Retinal pigment epithelial cell (primary cell): ENCODE measurements around the gene KCNG1.

ENCODE experiments used
- DNase-seq: peaks from one replicate; pipeline ENCODE4 v3.0.0-alpha.2; 2010; ENCODE audit warnings: low read depth
- H3K4me3 ChIP-seq: 2 replicates; pipeline ENCODE4 v1.5.1; 2011; ENCODE audit warnings: mild to moderate bottlenecking, low read length, control low read depth, moderate library complexity
- TF ChIP-seq, protein P1 (sequence below): conservative IDR thresholded peaks from 2 replicates; pipeline ENCODE4 v1.5.1; 2011; ENCODE audit warnings: low read depth, low read length, control low read depth, inconsistent platforms

Gene KCNG1

DNA sequence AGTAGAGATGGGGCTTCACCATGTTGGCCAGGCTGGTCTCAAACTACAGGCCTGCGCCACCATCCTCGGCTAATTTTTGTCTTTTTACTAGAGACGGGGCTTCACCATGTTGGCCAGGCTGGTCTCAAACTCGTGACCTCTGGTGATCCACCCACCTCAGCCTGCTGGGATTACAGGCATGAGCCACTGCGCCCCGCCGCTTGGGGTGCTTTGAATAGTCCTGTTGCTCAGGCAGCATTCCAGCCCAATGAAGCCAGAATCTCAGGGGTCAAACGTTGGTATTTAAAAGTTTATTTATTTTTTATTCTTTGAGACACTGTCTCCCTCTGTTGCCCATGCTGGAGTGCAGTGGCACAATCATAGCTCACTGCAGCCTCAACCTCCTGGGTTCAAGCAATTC, 53.0 kb downstream of the KCNG1 start:
- TF ChIP-seq, protein P1, sequence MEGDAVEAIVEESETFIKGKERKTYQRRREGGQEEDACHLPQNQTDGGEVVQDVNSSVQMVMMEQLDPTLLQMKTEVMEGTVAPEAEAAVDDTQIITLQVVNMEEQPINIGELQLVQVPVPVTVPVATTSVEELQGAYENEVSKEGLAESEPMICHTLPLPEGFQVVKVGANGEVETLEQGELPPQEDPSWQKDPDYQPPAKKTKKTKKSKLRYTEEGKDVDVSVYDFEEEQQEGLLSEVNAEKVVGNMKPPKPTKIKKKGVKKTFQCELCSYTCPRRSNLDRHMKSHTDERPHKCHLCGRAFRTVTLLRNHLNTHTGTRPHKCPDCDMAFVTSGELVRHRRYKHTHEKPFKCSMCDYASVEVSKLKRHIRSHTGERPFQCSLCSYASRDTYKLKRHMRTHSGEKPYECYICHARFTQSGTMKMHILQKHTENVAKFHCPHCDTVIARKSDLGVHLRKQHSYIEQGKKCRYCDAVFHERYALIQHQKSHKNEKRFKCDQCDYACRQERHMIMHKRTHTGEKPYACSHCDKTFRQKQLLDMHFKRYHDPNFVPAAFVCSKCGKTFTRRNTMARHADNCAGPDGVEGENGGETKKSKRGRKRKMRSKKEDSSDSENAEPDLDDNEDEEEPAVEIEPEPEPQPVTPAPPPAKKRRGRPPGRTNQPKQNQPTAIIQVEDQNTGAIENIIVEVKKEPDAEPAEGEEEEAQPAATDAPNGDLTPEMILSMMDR, result no peak
- H3K4me3 ChIP-seq, result no peak overlapping the region
- DNase-seq, result no peak

DNA sequence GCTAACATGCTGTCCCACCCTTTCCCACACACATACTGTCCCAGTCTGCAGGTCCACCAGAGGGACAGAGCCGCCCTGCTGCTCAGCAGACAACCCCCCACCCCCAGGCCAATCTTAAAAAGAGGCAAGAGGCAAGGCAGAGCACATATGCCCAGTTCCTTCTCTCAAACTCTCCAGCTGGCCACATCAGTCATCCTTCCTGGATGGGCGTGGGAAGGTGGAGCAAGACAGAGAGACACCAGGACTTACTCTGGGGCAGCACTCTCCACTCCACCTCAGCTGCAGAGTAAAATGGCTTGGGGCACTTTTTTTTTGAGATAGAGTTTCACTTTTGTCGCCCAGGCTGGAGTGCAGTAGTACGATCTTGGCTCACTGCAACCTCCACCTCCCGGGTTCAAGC, 53.5 kb downstream of the KCNG1 start:
- TF ChIP-seq, protein P1, result no peak
- no peak overlapping the region for H3K4me3 ChIP-seq
- no peak for DNase-seq

DNA sequence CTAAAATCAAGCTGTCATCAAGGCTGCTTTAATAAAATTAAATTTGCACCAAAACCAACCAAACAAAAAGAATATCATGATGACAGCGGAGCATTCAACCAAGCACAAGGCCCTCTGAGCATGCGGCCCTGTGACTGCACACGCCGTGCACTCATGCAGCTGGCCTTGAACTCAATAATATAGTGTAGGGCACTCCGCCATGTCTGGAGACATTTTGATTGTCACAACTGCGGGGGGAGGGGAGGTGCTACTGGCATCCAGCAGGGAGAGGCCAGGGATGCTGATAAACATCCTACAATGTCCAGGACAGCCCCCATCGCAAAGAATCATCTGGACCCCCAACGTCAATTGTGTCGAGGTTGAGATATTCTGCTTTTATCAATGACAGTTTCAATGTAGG, 54.6 kb downstream of the KCNG1 start:
- H3K4me3 ChIP-seq, result no peak overlapping the region
- no peak for DNase-seq
- TF ChIP-seq, protein P1, result no peak

DNA sequence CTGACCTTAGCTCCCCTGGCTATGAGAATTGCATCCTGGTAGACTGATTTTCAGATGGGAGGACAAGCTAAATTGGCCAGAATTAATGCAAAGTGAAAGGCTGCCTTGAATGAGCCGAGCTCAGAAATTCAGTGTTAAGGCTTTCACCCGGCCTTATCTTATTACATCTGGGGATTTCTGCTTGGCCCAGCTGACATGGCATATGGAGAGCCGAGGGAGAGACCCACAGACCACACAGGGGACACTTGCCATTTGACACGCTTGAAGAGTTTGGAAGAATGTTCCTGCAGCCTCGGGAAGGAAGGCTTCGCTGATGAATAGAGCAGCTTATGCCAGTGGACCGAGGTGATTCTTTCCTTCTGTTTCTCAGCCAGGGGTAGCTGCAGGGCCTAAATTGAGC, 55.3 kb downstream of the KCNG1 start:
- H3K4me3 ChIP-seq, result no peak overlapping the region
- no peak for DNase-seq
- TF ChIP-seq, protein P1, result no peak

DNA sequence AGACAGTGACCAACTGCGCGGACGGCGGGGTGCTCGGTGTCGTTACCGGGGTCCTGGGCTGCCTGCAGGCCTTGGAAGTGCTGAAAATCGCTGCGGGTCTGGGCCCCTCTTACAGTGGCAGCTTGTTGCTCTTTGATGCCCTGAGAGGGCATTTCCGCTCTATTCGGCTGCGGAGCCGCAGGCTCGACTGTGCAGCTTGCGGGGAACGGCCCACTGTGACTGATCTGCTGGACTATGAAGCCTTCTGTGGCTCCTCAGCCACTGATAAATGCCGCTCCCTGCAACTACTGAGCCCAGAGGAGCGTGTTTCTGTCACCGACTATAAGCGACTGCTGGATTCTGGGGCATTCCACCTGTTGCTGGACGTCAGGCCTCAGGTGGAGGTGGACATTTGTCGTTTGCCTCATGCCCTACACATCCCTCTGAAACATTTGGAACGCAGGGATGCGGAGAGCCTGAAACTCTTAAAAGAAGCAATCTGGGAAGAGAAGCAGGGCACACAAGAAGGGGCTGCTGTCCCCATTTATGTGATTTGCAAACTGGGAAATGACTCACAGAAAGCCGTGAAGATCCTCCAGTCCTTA, 63.3 kb downstream of the KCNG1 start:
- DNase-seq, result no peak
- H3K4me3 ChIP-seq, result peak overlapping the region; percentile 99
- TF ChIP-seq, protein P1, result no peak

DNA sequence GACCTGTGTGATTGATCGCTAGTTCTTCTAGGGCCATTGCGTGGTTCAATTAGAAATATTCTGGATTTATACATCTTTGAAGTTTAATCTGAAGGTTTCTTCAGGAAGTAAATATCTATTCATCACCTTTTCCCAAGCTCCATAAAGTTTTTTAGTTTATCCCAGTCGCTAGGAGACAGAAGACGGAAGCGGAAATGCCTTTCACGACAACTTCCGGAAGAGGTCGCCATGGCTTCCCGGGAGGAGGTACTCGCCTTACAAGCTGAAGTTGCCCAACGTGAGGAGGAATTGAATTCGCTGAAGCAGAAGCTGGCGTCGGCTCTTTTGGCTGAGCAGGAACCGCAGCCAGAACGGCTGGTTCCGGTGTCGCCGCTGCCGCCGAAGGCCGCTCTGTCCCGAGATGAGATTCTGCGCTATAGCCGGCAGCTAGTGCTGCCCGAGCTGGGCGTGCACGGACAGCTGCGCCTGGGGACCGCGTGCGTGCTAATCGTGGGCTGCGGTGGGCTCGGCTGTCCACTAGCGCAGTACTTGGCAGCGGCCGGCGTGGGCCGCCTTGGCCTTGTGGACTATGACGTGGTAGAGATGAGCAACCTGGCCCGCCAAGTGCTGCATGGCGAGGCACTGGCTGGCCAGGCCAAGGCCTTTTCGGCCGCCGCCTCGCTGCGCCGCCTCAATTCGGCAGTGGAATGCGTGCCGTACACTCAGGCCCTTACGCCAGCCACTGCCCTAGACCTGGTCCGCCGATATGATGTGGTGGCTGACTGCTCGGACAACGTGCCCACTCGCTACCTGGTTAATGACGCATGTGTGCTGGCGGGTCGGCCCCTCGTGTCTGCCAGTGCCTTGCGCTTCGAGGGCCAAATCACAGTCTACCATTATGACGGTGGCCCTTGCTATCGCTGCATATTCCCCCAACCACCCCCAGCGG, 64.0 kb downstream of the KCNG1 start, which contains the start of gene MOCS3:
Gene MOCS3 (plus strand): TSS at position 204 of the 928 bp plus-strand sequence. CDS start 25 bp downstream, at position 229.
- H3K4me3 ChIP-seq, result peak within 1 kb of the TSS; percentile 99
- TF ChIP-seq, protein P1, result no peak
- DNase-seq, result peak; percentile 74
